ENCODE results near the gene ZSWIM6.

Gene ZSWIM6

GRCh38 chr5:61535828-61536227, 203.8 kb downstream of the ZSWIM6 start:
- no peak overlapping the region for H3K9ac ChIP-seq (ENCODE audit: low read length)
- no peak overlapping the region for H2AFZ ChIP-seq (ENCODE audit: low read depth, low read length, severe bottlenecking)
- H3K9me2 ChIP-seq (replicated peaks; ENCODE audit: insufficient read depth, low read length) = no peaks in the 10 kb centered on the region
- no peak for TF ChIP-seq EZH2phosphoT487 (conservative IDR thresholded peaks at IDR 0.05; ENCODE audit: low read length)
- H3K4me2 ChIP-seq (ENCODE audit: low read depth, low read length, poor library complexity, severe bottlenecking) = no peak overlapping the region
- H3F3A ChIP-seq (ENCODE audit: insufficient read depth) = no peaks in the 10 kb centered on the region
- no peaks in the 10 kb centered on the region for H4K20me1 ChIP-seq (ENCODE audit: low read depth, low read length)
- no peaks in the 10 kb centered on the region for H3K27me3 ChIP-seq (ENCODE audit: low read length)
- H3K4me3 ChIP-seq (ENCODE audit: insufficient read depth, low read length, poor library complexity, severe bottlenecking) = no peak overlapping the region
- no peaks in the 10 kb centered on the region for H3K9me3 ChIP-seq (ENCODE audit: insufficient read depth, low read length)
- no peak overlapping the region for H3K27ac ChIP-seq (ENCODE audit: low read depth, low read length)
- no peaks in the 10 kb centered on the region for H3K36me3 ChIP-seq (ENCODE audit: low read length)
- no peaks in the 10 kb centered on the region for H3K79me2 ChIP-seq (ENCODE audit: insufficient read depth, low read length)

DNA sequence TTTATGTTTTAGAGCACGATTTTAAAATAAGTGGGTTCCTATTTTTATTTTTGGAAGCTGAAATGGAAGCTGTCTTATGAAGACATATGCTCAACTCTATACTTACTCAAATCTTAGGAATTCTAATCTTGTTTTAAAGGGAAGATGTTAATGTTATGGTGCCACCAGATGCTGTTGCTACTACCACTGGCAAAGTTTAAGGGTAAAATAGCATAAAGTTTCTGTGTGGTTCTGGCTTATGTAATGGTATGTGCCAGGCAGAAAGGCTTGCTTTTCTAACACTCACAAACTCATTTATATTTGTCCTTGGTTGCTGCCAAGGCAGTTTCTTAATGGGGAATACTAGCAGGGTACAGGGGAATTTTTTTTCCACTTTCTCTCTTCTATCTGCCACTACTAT, 204.9 kb downstream of the ZSWIM6 start:
- H3K36me3 ChIP-seq (ENCODE audit: low read length) = no peaks in the 10 kb centered on the region
- no peaks in the 10 kb centered on the region for H3K9me2 ChIP-seq (replicated peaks; ENCODE audit: insufficient read depth, low read length)
- no peak for TF ChIP-seq EZH2phosphoT487 (conservative IDR thresholded peaks at IDR 0.05; ENCODE audit: low read length)
- TF ChIP-seq CTCF (IDR thresholded peaks at IDR 0.05; ENCODE audit: insufficient read depth, low read length, poor library complexity, severe bottlenecking) = no peak
- H3F3A ChIP-seq (ENCODE audit: insufficient read depth) = no peaks in the 10 kb centered on the region
- H2AFZ ChIP-seq (ENCODE audit: low read depth, low read length, severe bottlenecking) = no peak overlapping the region
- H3K79me2 ChIP-seq (ENCODE audit: insufficient read depth, low read length) = no peaks in the 10 kb centered on the region
- no peaks in the 10 kb centered on the region for H3K9me3 ChIP-seq (ENCODE audit: insufficient read depth, low read length)
- no peak overlapping the region for H3K9ac ChIP-seq (ENCODE audit: low read length)
- no peaks in the 10 kb centered on the region for H4K20me1 ChIP-seq (ENCODE audit: low read depth, low read length)
- H3K27me3 ChIP-seq (ENCODE audit: low read length) = no peaks in the 10 kb centered on the region
- H3K27ac ChIP-seq (ENCODE audit: low read depth, low read length) = no peak overlapping the region
- H3K4me2 ChIP-seq (ENCODE audit: low read depth, low read length, poor library complexity, severe bottlenecking) = no peak overlapping the region
- H3K4me3 ChIP-seq (ENCODE audit: insufficient read depth, low read length, poor library complexity, severe bottlenecking) = no peak overlapping the region

DNA sequence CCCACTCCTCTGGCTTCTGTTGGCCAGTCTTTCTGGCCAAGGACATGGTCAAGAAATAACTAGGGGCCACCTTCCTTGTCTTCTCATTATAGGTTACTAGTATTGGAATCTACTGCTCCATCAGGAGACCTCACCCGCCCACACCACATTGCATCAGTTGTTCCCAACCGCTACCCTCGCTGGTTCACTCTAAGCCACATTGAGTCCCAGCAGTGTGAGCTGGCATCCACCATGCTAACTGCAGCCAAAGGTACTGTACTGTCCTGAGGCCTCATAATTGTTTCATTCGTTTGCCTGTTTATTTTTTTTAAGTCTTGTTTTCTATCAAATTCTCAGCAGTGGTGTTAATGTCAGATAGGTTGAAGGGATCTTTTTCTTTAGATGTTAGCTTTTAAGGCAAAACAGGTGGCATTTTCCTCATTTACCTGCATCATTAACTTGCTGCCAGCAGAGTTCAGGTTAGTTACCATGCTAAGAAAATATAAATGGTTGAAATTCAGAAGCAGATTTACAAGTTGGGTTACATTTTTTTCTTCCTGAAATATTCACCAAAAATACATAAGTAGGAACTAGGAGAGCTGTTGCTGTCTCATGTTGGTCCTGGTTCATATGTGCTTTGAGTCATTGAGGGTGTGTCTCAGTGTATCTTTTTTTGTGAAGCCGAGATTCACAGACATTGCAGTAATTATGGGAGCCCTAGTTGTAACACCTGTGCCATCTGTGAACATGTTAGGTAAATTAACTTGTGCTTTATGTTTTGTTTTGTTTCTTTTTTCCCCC, 206.9 kb downstream of the ZSWIM6 start:
- Histone ChIP-seq H3K4me2 (ENCODE audit: low read depth, low read length, poor library complexity, severe bottlenecking) (no peak overlapping the region), H3K9ac (ENCODE audit: low read length) (no peak overlapping the region), H3F3A (ENCODE audit: insufficient read depth) (no peaks in the 10 kb centered on the region), H3K79me2 (ENCODE audit: insufficient read depth, low read length) (no peaks in the 10 kb centered on the region), H3K36me3 (ENCODE audit: low read length) (0 out of 2 replicates have a peak, but pooled peaks cover 4% of the 10 kb centered on the region), H4K20me1 (ENCODE audit: low read depth, low read length) (no peaks in the 10 kb centered on the region), H3K9me3 (ENCODE audit: insufficient read depth, low read length) (no peaks in the 10 kb centered on the region), H2AFZ (ENCODE audit: low read depth, low read length, severe bottlenecking) (no peak overlapping the region), H3K9me2 (replicated peaks; ENCODE audit: insufficient read depth, low read length) (no peaks in the 10 kb centered on the region), H3K4me3 (ENCODE audit: insufficient read depth, low read length, poor library complexity, severe bottlenecking) (no peak overlapping the region), H3K27me3 (ENCODE audit: low read length) (no peaks in the 10 kb centered on the region), H3K27ac (ENCODE audit: low read depth, low read length) (no peak overlapping the region)
- TF ChIP-seq CTCF (IDR thresholded peaks at IDR 0.05; ENCODE audit: insufficient read depth, low read length, poor library complexity, severe bottlenecking) (no peak), EZH2phosphoT487 (conservative IDR thresholded peaks at IDR 0.05; ENCODE audit: low read length) (no peak)

- Histone ChIP-seq H3K4me2 (ENCODE audit: low read depth, low read length, poor library complexity, severe bottlenecking) (no peak overlapping the region), H3K9me2 (replicated peaks; ENCODE audit: insufficient read depth, low read length) (no peaks in the 10 kb centered on the region), H3K9me3 (ENCODE audit: insufficient read depth, low read length) (no peaks in the 10 kb centered on the region), H3K79me2 (ENCODE audit: insufficient read depth, low read length) (no peaks in the 10 kb centered on the region), H3K9ac (ENCODE audit: low read length) (no peak overlapping the region), H4K20me1 (ENCODE audit: low read depth, low read length) (no peaks in the 10 kb centered on the region), H3K4me3 (ENCODE audit: insufficient read depth, low read length, poor library complexity, severe bottlenecking) (no peak overlapping the region), H3F3A (ENCODE audit: insufficient read depth) (no peaks in the 10 kb centered on the region), H3K27ac (ENCODE audit: low read depth, low read length) (no peak overlapping the region), H2AFZ (ENCODE audit: low read depth, low read length, severe bottlenecking) (no peak overlapping the region), H3K27me3 (ENCODE audit: low read length) (no peaks in the 10 kb centered on the region), H3K36me3 (ENCODE audit: low read length) (no peaks in the 10 kb centered on the region)
- no peak for TF ChIP-seq CTCF (IDR thresholded peaks at IDR 0.05; ENCODE audit: insufficient read depth, low read length, poor library complexity, severe bottlenecking)
- no peak for TF ChIP-seq EZH2phosphoT487 (conservative IDR thresholded peaks at IDR 0.05; ENCODE audit: low read length)
Measured at GRCh38 chr5:61549530-61549929, 217.5 kb downstream of the ZSWIM6 start.
